Neuron (in vitro differentiated cells): ENCODE results near the gene CR2.
"Not testable (repeated sequence)": the region's sequence is repeated elsewhere in the genome, so short reads cannot be mapped to it uniquely, and the experiment has no call there.

Source experiments
- H2AFZ ChIP-seq: one replicate; pipeline ENCODE4 v1.6.1; 2013; ENCODE audit warnings: low read depth, mild to moderate bottlenecking, inconsistent platforms, low read length, moderate library complexity
- H3K27me3 ChIP-seq: one replicate; pipeline ENCODE4 v1.6.1; 2013; ENCODE audit warnings: low read length; ENCODE audit not compliant: insufficient read depth
- H3K36me3 ChIP-seq: one replicate; pipeline ENCODE4 v1.6.1; 2013; ENCODE audit warnings: low read length; ENCODE audit not compliant: insufficient read depth
- H3K4me1 ChIP-seq: one replicate; pipeline ENCODE4 v1.6.1; 2013; ENCODE audit warnings: low read length; ENCODE audit not compliant: insufficient read depth
- H3K4me3 ChIP-seq: 2 replicates; pipeline ENCODE4 v1.5.1; 2013; ENCODE audit warnings: mild to moderate bottlenecking, low read length, moderate library complexity
- H3K9me3 ChIP-seq: one replicate; pipeline ENCODE4 v1.6.1; 2013; ENCODE audit warnings: low read length

Gene CR2

DNA sequence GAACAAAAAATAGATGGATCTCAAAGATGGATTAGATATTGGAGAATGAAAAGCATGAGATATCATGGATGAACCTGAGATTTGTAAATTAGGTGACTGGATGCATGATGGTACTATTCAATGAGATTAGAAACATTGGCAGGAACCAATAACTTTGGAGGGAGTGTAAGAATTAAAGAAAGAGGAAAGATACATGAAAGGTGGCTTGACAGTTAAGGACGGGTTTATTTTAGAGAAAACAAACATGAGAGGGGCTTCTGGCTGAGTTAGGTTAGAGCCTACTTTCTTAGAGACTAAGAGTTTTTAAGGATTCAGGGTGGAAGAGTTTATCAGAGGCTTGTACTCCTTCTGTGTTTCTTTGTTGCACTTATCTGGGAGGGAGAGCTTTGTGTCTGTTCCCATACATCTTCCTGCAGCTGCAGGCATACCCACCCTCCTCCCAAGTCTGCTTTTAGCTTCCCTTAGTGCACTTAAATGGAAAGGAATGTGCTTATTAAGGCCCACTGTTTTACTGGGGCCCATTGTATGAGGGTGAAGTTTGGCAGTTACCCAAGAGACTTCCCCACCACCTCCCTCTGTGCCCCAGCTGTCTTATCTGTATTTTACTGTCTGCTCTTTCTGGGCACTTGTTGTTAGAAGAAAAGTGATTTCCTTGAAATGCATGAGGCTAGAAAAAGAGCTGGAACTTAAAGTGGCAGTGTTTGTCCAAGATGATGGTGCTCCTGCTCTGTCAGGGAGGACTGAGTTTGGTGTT is 26.1 kb upstream of the CR2 start:
- no peak overlapping the region for H2AFZ ChIP-seq

DNA sequence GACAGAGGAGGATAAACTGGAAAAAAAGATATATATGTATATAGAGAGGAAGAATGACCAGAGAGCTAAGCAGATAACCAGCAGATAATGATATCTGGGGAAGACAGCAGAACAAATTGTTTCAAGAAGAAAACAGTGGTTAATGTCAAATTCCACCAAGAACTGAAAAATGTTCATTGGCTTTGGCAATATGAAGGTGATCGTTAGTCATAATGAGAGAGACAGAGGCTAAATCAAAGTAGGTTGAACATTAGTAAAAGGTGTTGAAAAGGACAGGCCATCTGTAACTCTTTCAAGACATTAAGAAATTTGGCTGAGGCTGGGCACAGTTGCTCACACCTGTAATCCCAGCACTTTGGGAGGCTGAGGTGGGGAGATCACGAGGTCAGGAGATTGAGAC is 25.3 kb upstream of the CR2 start:
- no peak overlapping the region for H3K4me3 ChIP-seq

More for the DNA sequence above, 26.1 kb upstream of the CR2 start:
- H3K4me1 ChIP-seq, result no peaks in the 10 kb centered on the region
- no peaks in the 10 kb centered on the region for H3K9me3 ChIP-seq
- no peak overlapping the region for H3K4me3 ChIP-seq
- H3K27me3 ChIP-seq, result peaks cover 5% of the 10 kb centered on the region
- no peaks in the 10 kb centered on the region for H3K36me3 ChIP-seq

DNA sequence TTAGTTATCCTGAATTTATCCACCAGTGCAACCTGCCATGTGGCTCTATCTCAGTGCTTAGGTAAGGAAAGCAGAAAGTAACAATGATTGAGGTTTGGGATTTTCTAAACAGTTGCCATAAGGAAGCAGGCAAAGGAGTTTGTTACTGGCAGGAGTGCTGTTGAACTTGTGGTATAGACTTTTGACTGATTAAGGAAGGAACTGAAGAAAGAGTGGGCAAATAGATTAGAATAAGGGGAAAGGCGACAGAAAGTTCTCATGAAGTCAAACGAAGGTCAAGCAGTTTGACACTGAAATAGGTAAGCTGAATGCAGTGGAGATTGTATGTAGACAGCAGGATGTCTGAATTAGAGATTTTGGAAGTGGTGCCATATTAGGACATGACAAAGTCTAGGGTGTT is 24.2 kb upstream of the CR2 start:
- H3K36me3 ChIP-seq, result no peaks in the 10 kb centered on the region
- H3K4me3 ChIP-seq, result no peak overlapping the region
- no peaks in the 10 kb centered on the region for H3K9me3 ChIP-seq
- H3K4me1 ChIP-seq, result no peaks in the 10 kb centered on the region
- no peak overlapping the region for H2AFZ ChIP-seq
- no peaks in the 10 kb centered on the region for H3K27me3 ChIP-seq

More for the DNA sequence above, 25.3 kb upstream of the CR2 start:
- no peaks in the 10 kb centered on the region for H3K36me3 ChIP-seq
- H2AFZ ChIP-seq, result no peak overlapping the region
- peaks cover 2% of the 10 kb centered on the region for H3K27me3 ChIP-seq
- no peaks in the 10 kb centered on the region for H3K9me3 ChIP-seq
- no peaks in the 10 kb centered on the region for H3K4me1 ChIP-seq

DNA sequence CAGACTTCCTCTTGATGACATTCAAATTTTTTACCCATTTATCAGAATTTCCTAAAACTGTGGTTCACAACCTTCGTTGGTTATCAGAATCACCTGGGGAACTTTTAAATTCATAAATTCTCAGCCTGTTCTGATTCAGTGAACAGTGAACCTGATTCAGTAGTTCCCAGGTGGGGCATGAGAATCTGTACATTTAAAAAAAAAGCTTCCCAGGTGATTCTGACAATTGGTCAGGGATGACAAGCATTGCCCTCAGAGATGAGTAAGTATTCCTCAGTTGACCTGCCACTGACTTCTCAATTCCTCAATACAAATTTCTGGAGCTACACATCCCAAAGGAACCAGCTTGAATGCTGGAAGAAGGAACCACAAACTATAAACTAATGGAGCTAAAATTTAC is 23.5 kb upstream of the CR2 start:
- H3K27me3 ChIP-seq, result no peaks in the 10 kb centered on the region
- H3K36me3 ChIP-seq, result no peaks in the 10 kb centered on the region
- H2AFZ ChIP-seq, result no peak overlapping the region
- no peaks in the 10 kb centered on the region for H3K4me1 ChIP-seq
- H3K9me3 ChIP-seq, result no peaks in the 10 kb centered on the region
- H3K4me3 ChIP-seq, result no peak overlapping the region

DNA sequence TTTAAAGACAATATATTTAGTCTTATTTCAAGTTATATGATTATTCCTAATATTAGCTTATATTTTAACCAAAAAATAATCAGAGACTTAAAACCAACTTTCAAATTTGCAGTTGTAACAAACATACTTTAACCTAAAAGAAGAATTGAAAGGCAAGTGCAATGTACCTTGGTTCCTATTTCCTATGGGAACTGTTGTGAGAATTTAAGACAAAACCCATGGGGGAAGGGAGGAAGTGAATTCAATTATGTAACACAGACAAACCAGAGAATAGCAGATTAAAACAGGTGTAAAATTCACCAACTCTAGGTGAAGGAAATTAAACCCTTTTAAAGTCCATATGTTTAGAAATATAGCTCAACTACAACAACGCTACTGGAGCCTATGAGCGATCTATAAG is 22.6 kb upstream of the CR2 start:
- Histone ChIP-seq H2AFZ (no peak overlapping the region), H3K4me1 (no peaks in the 10 kb centered on the region), H3K27me3 (no peaks in the 10 kb centered on the region), H3K9me3 (no peaks in the 10 kb centered on the region), H3K4me3 (no peak overlapping the region), H3K36me3 (no peaks in the 10 kb centered on the region)

DNA sequence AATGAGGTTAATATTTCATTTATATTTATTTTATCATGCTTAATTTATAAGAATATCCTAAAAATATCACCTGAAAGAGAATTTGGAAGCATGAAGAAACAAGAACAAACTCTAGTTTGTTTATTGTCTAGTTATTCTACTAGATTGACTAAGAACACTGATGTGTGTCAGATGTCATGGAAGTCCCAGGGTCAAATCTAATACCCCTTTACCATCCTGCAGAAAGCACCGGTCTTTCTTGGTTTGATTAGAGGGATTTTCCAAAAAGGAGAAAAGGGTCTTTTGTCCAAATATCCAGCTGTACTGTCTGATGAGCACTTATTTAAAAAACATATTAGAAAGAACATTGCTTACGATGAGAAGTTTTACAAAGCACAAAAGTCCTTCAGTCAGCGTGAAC is 20.7 kb upstream of the CR2 start:
- no peaks in the 10 kb centered on the region for H3K27me3 ChIP-seq

DNA sequence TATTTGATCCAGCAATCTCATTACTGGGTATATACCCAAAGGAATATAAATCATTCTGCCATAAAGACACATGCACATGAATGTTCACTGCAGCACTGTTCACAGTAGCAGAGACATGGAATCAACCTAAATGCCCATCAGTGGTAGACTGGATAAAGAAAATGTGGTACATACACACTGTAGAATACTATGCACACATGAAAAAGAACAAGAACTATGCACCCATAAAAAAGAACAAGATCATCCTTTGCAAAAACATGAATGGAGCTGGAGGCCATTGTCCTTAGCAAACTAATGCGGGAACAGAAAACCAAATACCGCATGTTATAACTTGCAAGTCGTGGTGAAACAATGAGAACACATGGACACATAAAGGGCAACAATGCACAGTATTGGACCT is 17.4 kb upstream of the CR2 start:
- H3K9me3 ChIP-seq, H2AFZ ChIP-seq, H3K36me3 ChIP-seq, H3K4me1 ChIP-seq, H3K27me3 ChIP-seq, H3K4me3 ChIP-seq: not testable (repeated sequence)

More for the DNA sequence above, 20.7 kb upstream of the CR2 start:
- H3K36me3 ChIP-seq, result no peaks in the 10 kb centered on the region
- no peak overlapping the region for H2AFZ ChIP-seq
- no peaks in the 10 kb centered on the region for H3K9me3 ChIP-seq
- no peaks in the 10 kb centered on the region for H3K4me1 ChIP-seq
- no peak overlapping the region for H3K4me3 ChIP-seq

DNA sequence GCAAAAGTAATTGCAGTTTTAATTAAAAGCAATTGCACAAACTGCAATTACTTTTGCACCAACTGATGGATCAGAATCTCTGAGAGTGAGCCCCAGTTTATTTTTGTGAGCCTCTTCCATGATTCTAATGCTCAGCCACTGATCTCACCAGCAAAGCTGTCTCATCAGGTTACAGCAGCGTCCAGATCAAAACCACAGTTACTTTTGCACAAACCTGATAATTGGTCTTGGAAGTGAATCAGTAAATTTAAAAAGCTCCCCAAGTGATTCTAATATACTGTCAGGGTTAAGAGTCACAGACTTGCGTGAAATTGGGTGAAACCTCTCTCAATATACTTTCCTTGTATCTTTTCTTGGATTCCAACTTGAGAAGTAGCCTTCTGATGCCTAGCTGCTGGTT is 13.5 kb upstream of the CR2 start:
- Histone ChIP-seq H3K27me3 (no peaks in the 10 kb centered on the region), H2AFZ (no peak overlapping the region), H3K4me1 (no peaks in the 10 kb centered on the region), H3K36me3 (no peaks in the 10 kb centered on the region), H3K4me3 (no peak overlapping the region), H3K9me3 (no peaks in the 10 kb centered on the region)

DNA sequence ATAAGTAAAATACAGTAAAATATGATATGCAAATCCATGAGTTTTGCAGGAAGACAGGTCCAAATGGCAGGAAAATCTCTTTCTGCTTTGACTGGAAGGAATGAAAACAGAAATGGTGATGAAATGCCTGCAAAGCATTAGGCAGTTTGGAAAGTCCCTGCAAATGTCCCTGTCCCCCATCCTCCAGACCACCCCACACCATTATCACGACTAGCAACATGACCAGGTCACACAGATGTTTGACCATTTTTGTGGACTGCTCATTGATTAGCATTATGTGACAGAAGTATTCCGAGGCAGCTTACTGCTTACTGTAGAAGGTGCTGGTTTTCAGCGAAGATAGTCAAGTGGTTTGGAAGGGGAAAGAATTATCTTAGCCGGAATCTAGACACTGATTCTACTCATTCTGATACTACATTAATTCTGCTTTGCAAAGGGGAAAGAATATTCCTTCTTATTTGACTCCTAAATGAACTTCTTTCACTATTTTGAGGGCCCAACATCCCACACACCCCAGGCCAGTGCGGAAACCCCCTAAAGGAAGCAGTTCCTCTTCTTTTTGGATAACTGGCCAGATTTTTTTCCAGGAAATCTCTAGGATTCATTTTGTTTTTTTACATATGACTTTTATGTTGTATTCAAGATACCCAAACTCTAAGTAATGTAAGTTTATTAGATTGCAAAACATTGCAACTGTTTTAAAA is 9.5 kb upstream of the CR2 start:
- no peaks in the 10 kb centered on the region for H3K9me3 ChIP-seq
- H3K4me3 ChIP-seq, result no peak overlapping the region
- H2AFZ ChIP-seq, result no peak overlapping the region
- no peaks in the 10 kb centered on the region for H3K36me3 ChIP-seq
- H3K4me1 ChIP-seq, result no peaks in the 10 kb centered on the region
- no peaks in the 10 kb centered on the region for H3K27me3 ChIP-seq

DNA sequence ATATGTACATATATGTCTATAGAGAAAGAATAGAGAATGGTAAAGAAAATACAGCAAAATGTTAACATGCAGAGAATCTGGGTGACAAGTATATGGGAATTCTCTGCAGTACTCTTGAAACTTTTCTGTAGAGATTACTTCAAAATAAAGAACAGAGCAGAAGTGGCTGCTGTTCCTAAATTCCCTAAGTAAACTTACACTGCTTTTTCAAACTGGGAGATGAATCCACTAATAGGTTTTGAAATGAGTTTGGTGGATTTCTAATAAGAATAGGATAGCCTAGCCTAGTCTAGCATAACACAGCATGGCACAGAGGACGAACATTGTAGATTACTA is 450 bp upstream of the CR2 start:
- Histone ChIP-seq H3K4me1 (no peaks in the 10 kb centered on the region), H3K36me3 (no peaks in the 10 kb centered on the region), H3K9me3 (no peaks in the 10 kb centered on the region), H3K4me3 (no peak overlapping the region), H3K27me3 (peaks cover 54% of the 10 kb centered on the region), H2AFZ (no peak overlapping the region)

DNA sequence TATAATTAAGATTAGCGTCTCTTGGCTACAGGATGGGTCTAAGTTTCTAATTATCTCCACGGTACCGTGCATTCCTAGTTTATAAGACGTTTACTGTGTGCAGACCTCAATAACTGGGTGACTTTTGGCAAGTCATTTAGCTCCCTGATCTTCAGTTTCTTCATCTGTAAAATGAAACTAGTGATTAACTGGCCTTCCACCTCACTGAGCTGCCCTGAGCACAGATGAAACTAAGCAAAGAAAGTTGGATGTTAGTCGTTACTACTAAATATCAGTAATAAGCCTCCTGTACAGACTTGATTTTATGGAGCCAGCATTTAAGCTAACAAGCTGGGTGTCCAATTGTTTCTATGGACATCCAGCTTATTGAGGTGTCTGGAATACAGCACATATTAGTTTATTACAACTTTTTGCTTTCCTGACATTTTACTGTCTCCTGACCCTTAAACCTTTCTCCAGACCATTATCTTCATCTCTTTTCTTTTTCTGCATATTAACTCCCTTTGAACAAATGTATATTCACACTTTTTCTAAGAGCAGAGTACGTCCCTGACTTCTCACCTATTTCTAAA is 1.1 kb downstream of the CR2 start:
- Histone ChIP-seq H3K36me3 (no peaks in the 10 kb centered on the region), H2AFZ (no peak overlapping the region), H3K27me3 (peaks cover 55% of the 10 kb centered on the region), H3K4me3 (no peak overlapping the region), H3K4me1 (no peaks in the 10 kb centered on the region), H3K9me3 (no peaks in the 10 kb centered on the region)

DNA sequence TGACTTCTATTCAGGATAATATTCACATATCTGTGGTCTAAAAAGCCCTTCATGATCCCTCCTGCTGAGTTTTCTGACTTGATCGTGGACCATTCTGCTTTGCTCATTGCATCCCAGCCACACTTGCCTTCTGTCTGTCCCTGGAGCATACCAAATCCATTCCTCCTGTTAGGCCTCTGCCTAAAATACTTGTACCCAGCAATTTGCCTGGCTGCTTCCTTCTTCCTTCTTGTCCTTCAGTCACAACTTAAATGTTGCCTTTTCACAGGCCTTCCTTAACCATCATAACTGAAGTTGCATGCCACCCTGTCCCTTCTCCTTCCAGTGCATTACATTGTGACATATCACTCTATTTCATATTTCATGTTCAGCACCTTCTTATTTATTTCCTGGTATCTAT is 4.3 kb downstream of the CR2 start:
- Histone ChIP-seq H3K4me1 (no peaks in the 10 kb centered on the region), H2AFZ (no peak overlapping the region), H3K27me3 (peaks cover 37% of the 10 kb centered on the region), H3K36me3 (no peaks in the 10 kb centered on the region), H3K4me3 (no peak overlapping the region), H3K9me3 (no peaks in the 10 kb centered on the region)

DNA sequence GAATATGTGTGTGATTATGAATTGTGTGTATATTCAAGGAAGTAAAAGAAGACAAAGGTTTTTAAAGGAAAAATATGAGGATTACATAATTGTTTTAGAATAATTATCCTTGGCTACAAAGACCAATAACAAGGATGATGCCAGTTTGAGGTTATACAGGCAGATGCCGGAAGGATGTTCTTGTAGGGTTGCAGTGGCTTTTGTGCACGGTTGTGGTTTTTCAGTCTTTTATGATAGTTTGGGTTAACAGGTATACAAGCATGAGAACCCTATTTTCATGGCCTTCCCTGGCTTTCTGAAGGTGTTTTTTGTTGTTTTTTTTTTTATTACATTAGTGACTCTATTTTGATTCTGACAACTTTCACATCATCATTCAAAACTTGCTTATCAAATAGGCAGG is 4.9 kb downstream of the CR2 start:
- H3K36me3 ChIP-seq, result no peaks in the 10 kb centered on the region
- no peaks in the 10 kb centered on the region for H3K9me3 ChIP-seq
- H3K4me1 ChIP-seq, result no peaks in the 10 kb centered on the region
- no peak overlapping the region for H2AFZ ChIP-seq
- peaks cover 32% of the 10 kb centered on the region for H3K27me3 ChIP-seq
- H3K4me3 ChIP-seq, result no peak overlapping the region
